ENCODE measurements around the gene CAPN5.
"Not testable (repeated sequence)": the region's sequence is repeated elsewhere in the genome, so short reads cannot be mapped to it uniquely, and the experiment has no call there.

The CAPN5 gene

DNA sequence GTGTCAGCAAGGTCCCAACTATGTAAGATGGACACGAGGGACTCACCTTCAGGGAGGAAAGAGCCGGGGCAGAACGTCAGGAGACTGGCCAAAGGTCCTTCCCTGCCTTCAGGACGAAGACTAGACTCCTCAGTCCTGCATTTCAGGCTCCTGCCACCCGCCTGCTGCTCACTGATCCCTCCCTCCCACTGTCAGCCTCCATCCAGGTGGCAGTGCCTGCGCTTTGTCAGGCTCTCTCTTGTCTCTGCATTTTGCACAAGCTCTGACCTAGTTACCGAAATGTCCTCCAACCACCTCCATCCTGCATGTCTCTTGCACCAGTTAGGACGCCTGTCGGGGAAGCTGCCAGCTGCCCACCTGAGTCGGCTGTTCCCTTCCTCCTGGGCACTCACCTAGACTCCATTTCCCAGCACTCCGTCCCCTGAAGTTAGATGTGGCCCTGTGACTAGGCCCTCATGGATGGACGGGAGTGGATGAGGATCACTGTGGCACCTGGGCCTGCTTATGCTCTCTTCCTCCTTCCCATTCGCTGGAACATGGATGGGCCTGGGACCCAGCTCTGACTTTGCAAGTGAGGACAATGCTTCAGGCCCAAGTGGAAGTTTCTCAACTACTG, 24.6 kb upstream of the CAPN5 start:
- no peak for DNase-seq (ENCODE audit: low read depth)

DNA sequence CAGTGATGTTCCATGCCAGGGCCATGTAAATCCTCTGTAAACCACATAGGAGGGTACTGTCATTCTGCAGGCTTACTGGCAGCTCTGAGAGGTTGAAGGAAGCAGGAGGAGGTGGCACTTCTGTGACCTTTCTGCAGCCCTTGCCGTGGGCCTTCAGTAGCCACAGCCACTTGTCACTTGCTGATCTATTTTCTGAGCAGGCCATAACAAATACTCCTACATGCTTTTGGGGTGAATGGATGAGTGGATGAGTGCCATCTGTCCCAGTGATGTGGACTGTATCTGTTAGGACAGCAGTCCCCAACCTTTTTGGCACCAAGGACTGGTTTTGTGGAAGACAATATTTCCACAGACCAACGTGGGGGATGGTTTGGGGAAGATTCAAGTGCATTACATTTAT, 22.4 kb upstream of the CAPN5 start:
- DNase-seq (ENCODE audit: low read depth): no peak

DNA sequence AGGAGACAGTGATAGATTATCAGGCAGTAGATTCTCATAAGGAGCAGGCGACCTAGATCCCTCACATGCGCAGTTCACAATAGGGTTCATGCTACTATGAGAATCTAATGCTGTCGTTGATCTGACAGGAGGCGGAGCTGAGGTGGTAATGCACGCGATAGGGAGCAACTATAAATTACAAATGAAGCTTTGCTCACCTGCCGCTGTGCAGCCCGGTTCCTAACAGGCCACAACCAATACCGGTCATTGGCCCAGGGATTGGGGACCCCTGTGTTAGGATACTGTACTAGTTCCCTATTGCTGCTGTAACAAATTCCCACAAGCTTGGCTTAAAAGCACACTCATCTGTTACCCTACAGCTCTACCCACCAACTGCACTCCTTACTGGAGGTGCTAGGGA, 21.9 kb upstream of the CAPN5 start:
- no peak for DNase-seq (ENCODE audit: low read depth)

DNA sequence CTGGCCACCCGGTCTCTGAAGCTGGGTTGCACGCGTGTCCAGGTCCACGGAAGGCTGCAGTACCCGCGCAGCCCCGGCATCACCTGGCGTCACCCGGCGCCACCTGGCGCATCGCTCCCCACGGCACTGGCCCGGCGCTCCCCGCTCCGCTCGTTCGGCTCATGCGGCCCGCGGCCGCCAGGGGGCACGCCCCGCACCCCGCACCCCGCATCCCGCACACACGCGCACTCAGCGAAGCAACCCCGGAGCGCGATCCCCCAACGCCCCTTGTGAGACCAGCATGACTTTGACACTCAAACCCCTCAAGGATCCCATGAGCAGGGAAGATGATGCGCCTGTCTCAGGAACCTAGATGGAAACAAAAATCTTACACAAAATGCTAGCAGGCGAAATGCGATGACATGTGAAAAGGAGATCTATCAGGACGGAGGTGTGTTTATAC, 20.7 kb upstream of the CAPN5 start:
- DNase-seq (ENCODE audit: low read depth): no peak

DNA sequence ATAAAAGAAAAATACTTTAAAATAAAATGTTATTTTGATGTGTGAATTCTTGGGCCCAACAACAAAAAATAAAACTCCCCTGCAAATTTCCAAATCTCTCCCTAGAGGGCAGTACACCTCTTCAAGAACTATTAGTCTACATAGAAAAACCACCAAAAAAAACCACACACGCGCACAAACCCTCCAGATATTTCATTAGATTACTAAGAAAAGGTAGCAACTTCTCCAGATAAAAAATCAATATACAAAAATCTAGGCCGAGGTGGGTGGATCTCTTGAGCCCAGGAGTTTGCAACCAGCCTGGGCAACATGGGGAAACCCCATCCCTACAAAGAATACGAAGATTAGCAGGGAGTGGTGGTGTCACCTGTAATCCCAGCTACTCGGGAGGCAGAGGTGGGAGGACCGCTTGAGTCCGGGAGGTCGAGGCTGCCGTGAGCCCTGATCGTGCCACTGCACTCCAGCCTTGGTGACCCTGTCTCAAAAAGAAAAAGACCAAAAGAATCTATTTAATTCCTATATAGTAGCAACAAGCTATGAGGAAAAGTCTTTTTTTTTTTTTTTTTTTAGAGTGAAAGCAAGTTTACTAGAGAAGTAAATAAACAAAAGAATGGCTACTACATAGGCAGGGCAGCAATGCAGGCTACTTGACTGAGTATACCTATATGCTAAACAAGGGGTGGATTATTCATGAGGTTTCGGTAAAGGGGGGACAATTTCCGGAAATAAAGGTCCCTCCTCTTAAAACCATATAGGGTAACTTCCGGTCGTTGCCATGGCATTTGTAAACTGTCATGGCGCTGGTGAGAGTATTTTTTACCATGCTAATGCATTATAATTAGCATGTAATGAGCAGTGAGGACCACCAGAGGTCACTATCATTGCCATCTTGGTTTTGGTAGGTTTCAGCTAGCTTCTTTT, 19.5 kb upstream of the CAPN5 start:
- peak; percentile 85 for DNase-seq (ENCODE audit: low read depth)

DNA sequence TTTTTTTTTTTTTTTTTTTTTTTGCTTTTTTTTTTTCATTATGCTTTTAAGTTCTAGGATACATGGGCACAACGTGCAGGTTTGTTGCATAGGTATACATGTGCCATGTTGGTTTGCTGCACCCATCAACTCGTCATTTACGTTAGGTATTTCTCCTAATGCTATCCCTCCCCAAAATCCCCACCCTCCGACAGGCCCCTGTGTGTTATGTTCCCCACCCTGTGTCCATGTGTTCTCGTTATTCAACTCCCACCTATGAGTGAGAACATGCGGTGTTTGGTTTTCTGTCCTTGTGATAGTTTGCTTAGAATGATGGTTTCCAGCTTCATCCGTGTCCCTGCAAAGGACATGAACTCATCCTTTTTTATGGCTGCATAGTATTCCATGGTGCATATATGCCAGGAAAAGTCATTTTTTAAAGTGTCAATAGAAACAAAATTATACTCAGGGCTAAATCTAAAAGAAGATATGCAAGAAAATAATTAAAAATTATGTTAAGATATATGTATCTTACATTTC, 18.8 kb upstream of the CAPN5 start:
- not testable (repeated sequence) for DNase-seq (ENCODE audit: low read depth)

DNA sequence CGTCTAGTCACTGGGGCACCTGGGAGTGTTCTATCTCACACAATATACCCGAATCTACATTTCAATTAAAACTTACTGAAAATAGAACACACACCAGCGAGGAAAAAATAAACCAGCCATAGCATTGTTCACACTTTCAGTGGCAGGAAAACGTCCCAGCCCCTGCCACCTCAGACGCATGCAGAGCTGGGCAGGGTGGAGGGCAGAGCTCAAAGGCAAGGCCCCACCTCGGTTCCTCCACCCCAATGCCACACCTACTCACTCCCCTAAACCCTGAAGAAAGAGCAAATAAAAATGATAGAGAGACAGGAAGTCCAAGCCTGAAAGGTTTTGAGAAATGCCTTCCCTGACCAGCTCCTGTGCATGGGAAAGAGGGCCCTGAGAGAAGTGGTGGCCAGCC, 17.7 kb upstream of the CAPN5 start:
- no peak for DNase-seq (ENCODE audit: low read depth)

DNA sequence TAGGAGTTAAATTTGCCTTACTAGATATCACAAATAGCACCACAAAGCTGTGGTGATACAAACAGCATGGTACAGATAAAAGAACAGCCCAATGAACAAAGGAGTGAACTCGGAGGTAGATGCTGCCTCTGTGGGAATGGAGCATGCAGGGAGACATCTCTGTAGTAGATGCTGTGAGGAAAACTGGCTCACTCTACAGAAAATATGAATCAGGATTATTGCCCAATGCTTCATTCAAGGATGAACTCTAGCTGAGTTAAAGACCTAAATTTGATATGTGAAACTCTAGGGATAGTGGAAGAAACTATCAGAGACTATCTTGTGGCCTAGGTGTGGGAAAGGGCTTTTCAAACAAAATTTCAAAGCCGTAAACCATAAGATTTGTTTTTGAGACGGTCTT, 15.3 kb upstream of the CAPN5 start:
- DNase-seq (ENCODE audit: low read depth): no peak

DNA sequence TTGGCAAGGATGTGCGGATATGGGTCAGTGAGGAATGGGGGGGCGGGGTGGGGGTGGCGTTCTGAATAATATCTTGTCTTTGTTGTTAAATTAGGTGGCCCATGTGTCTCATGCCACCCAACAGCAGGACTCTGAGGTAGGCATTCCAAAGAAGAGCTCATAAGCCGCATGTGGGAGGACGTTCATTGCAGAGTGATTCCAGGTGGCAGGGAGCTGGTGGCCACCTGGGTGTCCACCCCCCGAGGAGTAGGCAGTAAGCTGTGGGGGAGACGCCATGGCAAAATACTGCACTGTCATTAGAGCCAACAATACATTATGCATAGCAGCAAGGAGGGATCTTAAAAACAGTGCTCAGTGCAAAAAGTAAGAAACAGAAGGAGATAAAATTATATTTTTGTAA, 14.3 kb upstream of the CAPN5 start:
- no peak for DNase-seq (ENCODE audit: low read depth)

DNA sequence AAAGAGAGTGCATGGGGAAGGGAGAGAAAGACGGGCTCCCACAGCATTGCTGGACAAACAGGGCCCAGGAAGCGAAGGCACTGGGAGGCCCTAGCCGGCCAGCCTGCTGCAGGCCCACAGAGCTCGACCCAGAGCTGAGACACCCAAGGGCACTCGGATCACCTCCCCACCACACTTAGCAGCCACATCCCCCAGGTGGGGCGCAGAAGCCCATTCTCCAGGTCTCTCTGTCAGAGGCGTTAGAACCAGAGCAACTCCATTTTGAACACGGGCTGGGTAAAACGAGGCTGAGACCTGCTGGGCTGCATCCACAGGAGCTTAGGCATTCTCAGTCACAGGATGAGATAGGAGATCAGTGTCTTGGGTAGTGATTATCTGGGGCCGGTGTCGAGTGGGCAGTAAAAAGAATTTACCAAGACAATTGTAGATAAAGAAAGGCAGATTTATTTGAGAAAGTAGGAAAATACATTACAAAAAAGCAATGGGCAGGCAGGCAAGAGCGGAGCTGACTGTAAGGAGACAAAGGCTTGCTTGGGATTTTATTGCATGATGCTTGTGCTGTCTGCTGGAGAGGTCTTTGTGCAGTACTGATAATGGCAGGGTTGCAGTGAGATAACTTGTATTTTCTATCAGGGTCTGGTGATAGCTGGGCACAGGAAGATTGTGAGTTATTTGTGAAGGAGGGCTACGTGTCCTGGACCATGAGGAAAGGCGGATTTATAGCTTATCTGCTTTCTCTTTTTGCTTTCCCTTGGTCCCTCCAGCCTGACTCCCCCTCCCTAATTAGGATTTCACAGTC, 13.4 kb upstream of the CAPN5 start:
- DNase-seq (ENCODE audit: low read depth): no peak

DNA sequence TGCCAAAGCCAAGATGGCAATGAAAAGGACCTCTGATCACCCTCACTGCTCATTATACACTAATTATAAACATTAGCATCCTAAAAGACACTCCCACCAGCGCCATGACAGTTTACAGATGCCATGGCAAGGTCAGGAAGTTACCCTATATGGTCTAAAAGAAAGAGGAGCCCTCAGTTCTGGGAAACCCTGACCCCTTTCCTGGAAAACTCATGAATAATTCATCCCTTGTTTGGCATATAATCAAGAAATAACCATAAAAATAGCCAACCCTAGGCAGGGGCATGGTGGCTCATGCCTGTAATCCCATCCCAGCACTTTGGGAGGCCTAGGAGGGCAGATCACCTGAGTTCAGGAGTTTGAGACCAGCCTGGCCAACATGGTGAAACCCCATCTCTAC, 12.7 kb upstream of the CAPN5 start:
- DNase-seq (ENCODE audit: low read depth): no peak

DNA sequence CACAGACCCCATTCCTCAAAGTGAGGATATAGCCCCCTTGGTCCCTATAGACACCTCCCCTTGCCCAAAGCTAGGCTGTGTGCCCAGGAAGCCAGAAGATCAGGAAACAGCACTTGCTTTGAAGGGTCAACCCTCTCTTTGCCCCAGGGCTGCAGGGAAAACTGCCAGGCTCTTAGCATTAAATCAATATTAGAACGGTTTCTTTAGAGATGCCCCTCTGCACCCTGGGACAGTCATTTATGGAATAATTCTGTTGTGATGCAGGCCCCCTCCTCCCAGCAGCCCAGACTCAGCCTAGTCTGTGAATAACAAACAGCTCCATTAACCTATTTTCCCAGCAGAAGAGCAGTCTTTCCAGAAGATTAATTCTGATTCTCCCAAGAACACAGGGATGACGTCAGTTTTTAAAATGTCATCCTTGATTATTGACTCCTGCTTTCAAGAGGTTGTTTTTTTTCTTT, 11.6 kb upstream of the CAPN5 start:
- DNase-seq (ENCODE audit: low read depth): no peak

DNA sequence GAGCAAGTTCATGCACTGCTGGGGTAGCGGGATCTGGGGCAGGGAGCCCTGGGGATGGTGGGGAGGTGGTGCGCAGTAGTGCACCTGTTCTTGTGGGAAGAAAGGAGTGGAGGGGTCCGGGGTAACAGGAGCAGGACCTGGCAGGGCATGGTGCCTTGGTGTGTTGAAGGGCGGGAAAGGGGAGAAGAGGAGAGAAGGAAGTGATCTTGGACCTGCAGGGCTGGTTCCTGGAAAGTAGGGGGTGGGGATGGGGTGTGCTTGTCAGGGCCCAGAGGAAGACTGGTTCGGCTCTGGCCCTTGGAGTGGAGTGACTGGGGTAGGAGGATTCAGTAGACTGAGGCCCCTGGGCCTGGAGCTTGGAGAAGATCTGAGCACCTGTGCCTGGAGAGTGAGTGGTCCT, 10.9 kb upstream of the CAPN5 start:
- DNase-seq (ENCODE audit: low read depth): no peak

DNA sequence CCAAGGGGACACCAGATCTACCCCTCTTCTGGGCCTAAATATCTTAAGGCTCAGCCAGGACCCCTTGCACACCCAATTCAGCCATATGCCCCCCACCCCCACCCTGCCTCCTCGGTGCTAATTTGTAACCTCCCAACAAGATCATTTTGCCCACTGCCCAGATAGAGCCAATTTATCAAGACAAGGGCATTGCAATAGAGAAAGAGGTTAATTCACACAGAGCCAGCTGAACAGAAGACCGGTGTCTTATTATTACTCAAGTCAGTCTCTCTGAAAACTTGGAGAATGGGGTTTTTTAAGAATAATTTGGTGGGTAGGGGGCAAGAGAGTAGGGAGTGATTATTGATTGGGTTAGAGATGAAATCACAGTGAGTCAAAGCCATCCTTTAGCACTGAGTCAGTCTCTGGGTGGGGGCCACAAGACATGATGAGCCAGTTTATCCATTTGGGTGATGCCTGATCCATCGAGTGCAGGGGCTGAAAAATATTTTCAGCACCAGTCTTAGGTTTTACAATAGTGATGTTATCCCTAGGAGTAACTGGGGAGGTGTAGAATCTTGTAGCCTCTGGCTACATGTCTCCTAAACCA, 9.9 kb upstream of the CAPN5 start:
- no peak for DNase-seq (ENCODE audit: low read depth)

DNA sequence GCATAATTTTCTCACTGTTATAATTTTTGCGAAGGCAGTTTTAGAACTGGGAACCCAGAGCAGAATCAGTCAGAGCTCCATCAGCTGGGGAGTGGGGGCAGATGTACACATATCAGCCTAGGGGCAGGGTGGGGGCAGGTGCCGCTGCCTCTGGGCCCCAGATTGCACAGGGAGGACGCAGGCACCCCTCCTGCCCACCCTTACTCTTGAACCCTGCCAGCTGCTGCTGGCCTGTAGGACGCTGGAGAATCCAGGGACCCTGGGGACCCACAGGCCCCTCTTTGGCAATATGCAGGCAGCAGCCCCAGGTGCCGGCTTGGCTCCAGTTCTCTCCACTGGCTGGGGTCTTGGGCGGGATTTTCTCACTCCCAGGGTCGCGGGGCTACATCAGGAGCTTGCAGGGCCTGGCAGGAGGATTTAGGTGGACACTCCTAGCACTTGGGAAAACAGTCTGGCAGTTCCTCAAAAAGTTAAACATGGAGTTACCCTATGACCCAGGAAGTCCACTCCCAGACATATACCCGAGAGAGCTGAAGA, 8.8 kb upstream of the CAPN5 start:
- DNase-seq (ENCODE audit: low read depth): no peak

DNA sequence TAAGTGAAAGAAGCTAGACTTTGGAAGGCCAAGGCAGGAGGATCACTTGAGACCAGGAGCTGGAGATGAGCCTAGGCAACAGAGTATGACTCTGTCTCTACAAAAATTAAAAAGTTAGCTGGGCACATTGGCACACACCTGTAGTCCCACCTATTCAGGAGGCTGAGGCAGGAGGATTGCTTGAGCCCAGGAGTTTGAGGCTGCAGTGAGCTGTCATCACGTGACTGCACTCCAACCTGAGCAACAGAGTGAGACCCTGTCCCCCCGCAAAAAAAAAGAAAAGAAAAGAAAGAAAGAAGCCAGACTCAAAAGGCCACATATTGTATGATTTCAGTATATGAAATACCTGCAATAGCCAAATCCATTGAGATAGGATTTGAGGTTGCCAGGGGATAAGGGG, 7.9 kb upstream of the CAPN5 start:
- no peak for DNase-seq (ENCODE audit: low read depth)

DNA sequence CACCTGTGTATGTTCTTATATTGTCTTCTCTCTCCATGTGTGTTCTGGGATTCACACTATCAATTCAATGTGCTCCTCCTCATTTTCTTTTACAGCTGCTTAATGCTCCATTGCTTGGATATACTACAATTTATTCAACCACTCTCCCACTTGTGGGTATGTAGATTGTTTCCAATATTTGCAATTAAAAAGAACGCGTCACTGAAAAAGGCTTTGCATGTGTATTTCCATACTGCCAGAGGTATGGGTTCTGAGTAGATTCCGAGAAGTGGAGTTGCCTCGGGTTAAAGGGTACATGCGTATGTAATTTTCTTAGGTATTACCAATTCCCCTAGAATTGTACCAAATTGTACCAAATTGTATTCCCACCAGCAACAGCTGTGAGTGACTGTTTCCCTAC, 7.0 kb upstream of the CAPN5 start:
- no peak for DNase-seq (ENCODE audit: low read depth)

DNA sequence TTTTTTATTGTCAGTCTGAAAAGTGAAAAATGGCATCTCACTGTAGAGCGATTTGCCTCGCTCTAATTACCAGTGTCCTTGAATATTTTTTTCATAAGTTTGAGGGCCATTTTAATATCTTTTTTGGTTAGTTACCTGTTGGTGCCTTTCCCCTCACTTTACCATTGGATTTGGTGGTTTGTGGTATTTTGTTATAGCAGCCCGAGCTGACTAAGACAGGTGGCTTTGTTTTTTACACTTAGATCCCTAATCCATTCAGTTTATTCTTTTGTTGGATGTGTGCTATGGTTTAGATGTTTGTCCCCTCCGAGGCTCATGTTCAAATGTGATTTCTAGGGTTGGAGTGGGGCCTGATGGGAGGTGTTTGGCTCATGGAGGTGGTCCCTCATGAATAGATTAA, 6.5 kb upstream of the CAPN5 start:
- no peak for DNase-seq (ENCODE audit: low read depth)

DNA sequence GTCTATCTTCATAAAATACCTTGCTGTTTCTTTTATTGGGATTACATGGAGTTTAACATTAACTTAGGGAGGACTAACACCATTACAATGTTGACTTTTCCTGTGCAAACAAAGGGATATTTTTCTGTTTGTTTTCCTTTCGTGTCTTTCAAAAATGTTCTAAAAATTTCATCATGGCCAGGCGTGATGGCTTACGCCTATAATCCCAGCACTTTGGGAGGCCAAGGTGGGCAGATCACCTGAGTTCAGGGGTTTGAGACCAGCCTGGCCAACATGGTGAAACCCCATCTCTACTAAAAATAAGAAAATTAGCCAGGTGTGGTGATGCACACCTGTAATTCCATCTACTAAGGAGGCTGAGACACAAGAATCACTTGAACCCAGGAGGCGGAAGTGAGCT, 5.5 kb upstream of the CAPN5 start:
- not testable (repeated sequence) for DNase-seq (ENCODE audit: low read depth)

DNA sequence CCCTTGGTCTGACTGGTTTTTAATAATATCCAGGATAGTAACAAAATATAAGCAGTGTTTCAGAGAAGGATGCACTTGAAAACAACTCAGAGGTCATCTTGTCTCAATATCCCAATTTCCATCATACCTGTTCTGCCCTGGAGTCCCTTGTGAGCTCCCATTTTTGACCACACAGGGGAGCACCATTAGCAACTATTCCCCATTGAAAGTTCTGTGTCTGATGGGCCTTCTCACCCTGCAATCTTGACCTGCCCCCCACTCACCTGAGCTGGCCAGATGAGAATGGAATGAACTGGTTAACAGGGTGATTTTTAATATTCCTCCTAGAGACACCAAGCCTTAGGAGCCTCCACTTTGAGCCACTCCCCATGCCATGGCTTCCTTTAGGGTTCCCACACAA, 3.8 kb upstream of the CAPN5 start:
- DNase-seq (ENCODE audit: low read depth): no peak

DNA sequence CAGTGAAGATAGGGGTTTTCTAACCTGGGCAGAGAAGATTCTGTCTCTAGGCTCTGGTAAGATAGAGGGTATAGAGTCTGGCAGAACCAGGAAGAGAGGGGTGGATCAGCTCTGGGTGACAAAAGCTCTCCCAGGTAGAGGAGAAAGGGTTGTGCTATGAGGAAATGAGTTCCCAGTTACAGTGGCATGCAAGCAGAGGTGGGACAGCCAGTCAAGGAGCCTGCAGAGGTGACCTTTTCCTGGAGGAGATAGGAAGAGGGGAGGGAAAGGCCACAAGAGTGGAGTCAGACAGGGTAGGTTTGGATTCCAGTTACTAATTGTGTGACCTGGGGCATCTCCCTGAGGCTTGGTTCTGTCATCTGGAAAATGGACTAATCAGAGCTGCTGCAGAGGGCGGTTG, 3.4 kb upstream of the CAPN5 start:
- no peak for DNase-seq (ENCODE audit: low read depth)

DNA sequence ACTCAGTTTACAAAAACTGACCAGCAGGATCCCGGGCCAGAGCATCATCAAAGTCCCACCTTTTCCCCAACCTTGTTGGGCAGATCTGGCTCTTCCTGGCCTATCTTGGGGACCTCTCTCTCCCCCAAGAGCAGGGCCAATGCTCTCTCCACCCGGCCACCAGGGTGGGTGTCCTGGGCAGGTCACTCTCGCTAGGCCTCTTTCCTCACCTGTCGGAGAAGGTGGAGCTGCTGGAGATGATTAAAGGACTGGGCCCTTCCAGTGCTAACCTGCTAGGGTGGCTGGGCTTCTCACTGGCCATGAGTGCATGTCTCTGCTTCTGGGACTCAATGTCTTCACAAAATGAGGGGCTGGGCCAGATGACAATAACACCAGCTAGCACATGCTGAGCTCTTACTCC, 2.9 kb upstream of the CAPN5 start:
- DNase-seq (ENCODE audit: low read depth): no peak
